MM.1S (cell line): ENCODE results near the gene GPC5.

Experiments used
- DNase-seq: peaks from one replicate; pipeline ENCODE4 v3.0.0-alpha.2; 2015
- H2AFZ ChIP-seq: fragments of 300-600 bp; sonication (generic); 2 replicates; pipeline ENCODE4 v1.6.0; 2016; ENCODE audit warnings: antibody characterized with exemption, low read length
- H3F3A ChIP-seq: fragments of 300-600 bp; sonication (generic); 2 replicates; pipeline ENCODE4 v1.6.1; 2016; ENCODE audit warnings: mild to moderate bottlenecking, antibody characterized with exemption, low read length, moderate library complexity, mixed read lengths; ENCODE audit not compliant: insufficient read depth
- H3K27ac ChIP-seq: fragments of 300-600 bp; sonication (generic); 2 replicates; pipeline ENCODE4 v1.5.1; 2016; ENCODE audit warnings: mild to moderate bottlenecking, low read length
- H3K27me3 ChIP-seq: fragments of 300-600 bp; sonication (generic); replicated peaks from 2 replicates; pipeline ENCODE4 v1.6.0; 2016; ENCODE audit warnings: low read length; ENCODE audit not compliant: insufficient read depth
- H3K36me3 ChIP-seq: fragments of 300-600 bp; sonication (generic); replicated peaks from 2 replicates; pipeline ENCODE4 v1.6.1; 2016; ENCODE audit warnings: mild to moderate bottlenecking, low read length, mixed read lengths; ENCODE audit not compliant: insufficient read depth
- H3K4me1 ChIP-seq: fragments of 300-600 bp; sonication (generic); 2 replicates; pipeline ENCODE4 v1.6.1; 2016; ENCODE audit warnings: low read length, mixed read lengths
- H3K4me2 ChIP-seq: fragments of 300-600 bp; sonication (generic); 2 replicates; pipeline ENCODE4 v1.6.0; 2016; ENCODE audit warnings: low read depth, low read length
- H3K4me3 ChIP-seq: fragments of 300-600 bp; sonication (generic); 2 replicates; pipeline ENCODE4 v1.5.1; 2016; ENCODE audit warnings: low read length, mixed read lengths
- H3K79me2 ChIP-seq: fragments of 300-600 bp; sonication (generic); 2 replicates; pipeline ENCODE4 v1.6.1; 2016; ENCODE audit warnings: mixed run types, low read length, mixed read lengths
- H3K9ac ChIP-seq: fragments of 300-600 bp; sonication (generic); 2 replicates; pipeline ENCODE4 v1.6.1; 2016; ENCODE audit warnings: low read length, mixed read lengths
- H3K9me2 ChIP-seq: fragments of 300-600 bp; sonication (generic); replicated peaks from 2 replicates; pipeline ENCODE4 v1.6.1; 2016; ENCODE audit warnings: mild to moderate bottlenecking, low read length, mixed read lengths; ENCODE audit not compliant: insufficient read depth
- H3K9me3 ChIP-seq: fragments of 300-600 bp; sonication (generic); replicated peaks from 2 replicates; pipeline ENCODE4 v1.6.1; 2016; ENCODE audit warnings: mild to moderate bottlenecking, low read length, mixed read lengths; ENCODE audit not compliant: insufficient read depth
- H4K20me1 ChIP-seq: fragments of 300-600 bp; sonication (generic); 2 replicates; pipeline ENCODE4 v1.6.1; 2016; ENCODE audit warnings: mild to moderate bottlenecking, low read length, moderate library complexity, mixed read lengths; ENCODE audit not compliant: insufficient read depth
- EZH2 ChIP-seq: fragments of 300-600 bp; sonication (generic); optimal IDR thresholded peaks from 2 replicates; pipeline ENCODE3; 2017; ENCODE audit warnings: low read depth, mild to moderate bottlenecking, antibody characterized with exemption, low read length, mixed read lengths
- EZH2phosphoT487 ChIP-seq: fragments of 300-600 bp; sonication (generic); IDR thresholded peaks from 2 replicates; pipeline ENCODE4 v1.6.1; 2018; ENCODE audit warnings: antibody characterized with exemption, low read length
- TF ChIP-seq, protein P1 (sequence below): fragments of 300-600 bp; sonication (generic); IDR thresholded peaks from 2 replicates; pipeline ENCODE4 v1.5.1; 2016; ENCODE audit warnings: antibody characterized with exemption, low read length, mixed read lengths

GPC5 gene

DNA sequence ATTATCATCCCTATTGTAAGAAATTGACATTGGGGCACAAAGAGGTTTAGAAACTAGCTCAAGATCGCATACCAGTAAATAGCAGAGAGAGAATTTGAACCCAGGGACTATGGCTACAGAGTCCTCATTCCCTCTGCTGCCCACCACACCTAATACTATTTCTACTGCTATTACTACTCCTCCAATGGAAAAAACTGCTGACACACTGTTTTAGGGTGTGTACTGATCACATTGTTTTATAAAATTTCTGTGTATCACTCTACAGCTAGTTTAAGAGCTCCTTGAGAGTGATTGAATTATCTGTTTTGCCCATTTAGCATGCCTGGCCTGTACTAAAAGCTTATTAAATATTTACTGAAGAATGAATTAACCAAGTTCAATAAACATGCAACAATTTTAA lies 552.4 kb downstream of the GPC5 start:
- no peak overlapping the region for H3K4me3 ChIP-seq
- DNase-seq = no peak

GRCh38 chr13:91955546-91956355 lies 557.3 kb downstream of the GPC5 start:
- Histone ChIP-seq H4K20me1 (no peaks in the 10 kb centered on the region), H2AFZ (no peak overlapping the region), H3K36me3 (no peaks in the 10 kb centered on the region), H3K4me1 (no peaks in the 10 kb centered on the region), H3K79me2 (no peaks in the 10 kb centered on the region), H3K4me2 (no peak overlapping the region), H3K27me3 (no peaks in the 10 kb centered on the region), H3K9me3 (no peaks in the 10 kb centered on the region), H3K27ac (no peak overlapping the region), H3K9me2 (no peaks in the 10 kb centered on the region), H3K4me3 (no peak overlapping the region), H3K9ac (no peak overlapping the region), H3F3A (no peaks in the 10 kb centered on the region)
- TF ChIP-seq EZH2 (no peak), EZH2phosphoT487 (no peak)
- TF ChIP-seq, protein P1, sequence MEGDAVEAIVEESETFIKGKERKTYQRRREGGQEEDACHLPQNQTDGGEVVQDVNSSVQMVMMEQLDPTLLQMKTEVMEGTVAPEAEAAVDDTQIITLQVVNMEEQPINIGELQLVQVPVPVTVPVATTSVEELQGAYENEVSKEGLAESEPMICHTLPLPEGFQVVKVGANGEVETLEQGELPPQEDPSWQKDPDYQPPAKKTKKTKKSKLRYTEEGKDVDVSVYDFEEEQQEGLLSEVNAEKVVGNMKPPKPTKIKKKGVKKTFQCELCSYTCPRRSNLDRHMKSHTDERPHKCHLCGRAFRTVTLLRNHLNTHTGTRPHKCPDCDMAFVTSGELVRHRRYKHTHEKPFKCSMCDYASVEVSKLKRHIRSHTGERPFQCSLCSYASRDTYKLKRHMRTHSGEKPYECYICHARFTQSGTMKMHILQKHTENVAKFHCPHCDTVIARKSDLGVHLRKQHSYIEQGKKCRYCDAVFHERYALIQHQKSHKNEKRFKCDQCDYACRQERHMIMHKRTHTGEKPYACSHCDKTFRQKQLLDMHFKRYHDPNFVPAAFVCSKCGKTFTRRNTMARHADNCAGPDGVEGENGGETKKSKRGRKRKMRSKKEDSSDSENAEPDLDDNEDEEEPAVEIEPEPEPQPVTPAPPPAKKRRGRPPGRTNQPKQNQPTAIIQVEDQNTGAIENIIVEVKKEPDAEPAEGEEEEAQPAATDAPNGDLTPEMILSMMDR = no peak
- no peak for DNase-seq

More for the DNA sequence above, 552.4 kb downstream of the GPC5 start:
- no peaks in the 10 kb centered on the region for H3K4me1 ChIP-seq
- no peak overlapping the region for H2AFZ ChIP-seq
- H3K9ac ChIP-seq = no peak overlapping the region
- H3K36me3 ChIP-seq = no peaks in the 10 kb centered on the region
- H3K79me2 ChIP-seq = no peaks in the 10 kb centered on the region
- H3K27me3 ChIP-seq = no peaks in the 10 kb centered on the region
- no peaks in the 10 kb centered on the region for H3F3A ChIP-seq
- no peak overlapping the region for H3K4me2 ChIP-seq
- no peaks in the 10 kb centered on the region for H3K9me2 ChIP-seq
- TF ChIP-seq EZH2phosphoT487 (no peak), EZH2 (no peak)
- TF ChIP-seq, protein P1 = no peak
- H3K27ac ChIP-seq = no peak overlapping the region
- no peaks in the 10 kb centered on the region for H4K20me1 ChIP-seq
- no peaks in the 10 kb centered on the region for H3K9me3 ChIP-seq

GRCh38 chr13:91960947-91961346 lies 562.5 kb downstream of the GPC5 start:
- no peaks in the 10 kb centered on the region for H3K27me3 ChIP-seq
- H3K9me3 ChIP-seq = no peaks in the 10 kb centered on the region
- H3K36me3 ChIP-seq = no peaks in the 10 kb centered on the region
- no peaks in the 10 kb centered on the region for H3K4me1 ChIP-seq
- no peak overlapping the region for H3K9ac ChIP-seq
- no peaks in the 10 kb centered on the region for H3K9me2 ChIP-seq
- H3K4me2 ChIP-seq = no peak overlapping the region
- no peak for DNase-seq
- H4K20me1 ChIP-seq = no peaks in the 10 kb centered on the region
- H3K4me3 ChIP-seq = no peak overlapping the region
- no peak overlapping the region for H3K27ac ChIP-seq
- H3F3A ChIP-seq = no peaks in the 10 kb centered on the region
- H3K79me2 ChIP-seq = no peaks in the 10 kb centered on the region
- TF ChIP-seq EZH2 (no peak), EZH2phosphoT487 (no peak)
- TF ChIP-seq, protein P1 = no peak
- no peak overlapping the region for H2AFZ ChIP-seq
